NCI-H146 treated with DMSO at 0.1 percent for 48 hours (cell line): Measurements from ENCODE around the gene ELF2.
"Not testable (repeated sequence)": the region's sequence is repeated elsewhere in the genome, so short reads cannot be mapped to it uniquely, and the experiment has no call there.

ENCODE experiments used
- DNase-seq: peaks from one replicate; lab custom pipeline; 2025; ENCODE audit not compliant: unreplicated experiment; lab: John Stamatoyannopoulos, UW

ELF2 gene

DNA sequence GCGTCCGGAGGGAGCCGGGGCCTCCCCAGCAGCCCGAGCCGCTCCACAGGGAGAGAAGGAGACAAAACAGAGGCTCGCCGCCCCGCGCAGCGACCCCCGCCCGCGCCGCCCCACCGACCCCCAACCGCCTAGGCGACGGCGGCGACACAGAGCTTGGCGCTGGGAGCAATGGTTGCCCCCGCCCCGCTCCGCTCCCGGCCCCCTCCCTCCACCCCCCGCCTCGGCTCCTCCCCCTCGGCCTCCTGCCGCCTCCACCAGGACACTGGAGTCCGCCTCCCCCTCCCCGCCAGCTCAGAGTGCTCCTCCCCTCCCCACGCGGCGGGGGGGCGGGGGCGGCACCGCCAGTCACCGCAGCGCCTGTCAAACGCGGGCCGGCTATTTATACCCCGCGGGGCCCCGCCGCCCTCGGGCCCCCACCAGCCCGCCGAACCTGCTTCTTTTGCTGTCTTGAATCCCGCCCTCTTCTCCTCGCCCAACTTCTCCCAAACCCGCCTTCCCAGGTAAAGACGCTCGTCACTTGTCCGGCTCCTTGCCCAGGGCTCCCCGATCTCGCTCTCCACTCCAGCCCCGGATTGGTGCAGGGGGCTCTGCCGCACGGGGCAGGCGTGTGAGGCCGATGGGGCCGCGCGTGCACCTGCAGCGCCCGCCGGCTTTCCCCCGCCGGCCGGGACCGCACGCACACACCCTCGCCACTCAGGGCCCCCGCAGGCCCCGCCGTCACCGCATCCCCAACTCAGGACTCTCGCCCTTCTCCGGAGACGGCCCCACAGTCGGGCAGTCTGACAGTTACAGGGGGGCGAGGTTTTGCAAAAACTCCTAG is at the start of gene ELF2:
Gene ELF2, minus strand, starts transcription at position 170 of the 820 bp plus-strand sequence. CDS start 39,517 bp downstream, outside the sequence.
- DNase-seq: peak; percentile 33

GRCh38 chr4:139223682-139224317 is 46.8 kb upstream of the ELF2 start:
- no peak for DNase-seq

DNA sequence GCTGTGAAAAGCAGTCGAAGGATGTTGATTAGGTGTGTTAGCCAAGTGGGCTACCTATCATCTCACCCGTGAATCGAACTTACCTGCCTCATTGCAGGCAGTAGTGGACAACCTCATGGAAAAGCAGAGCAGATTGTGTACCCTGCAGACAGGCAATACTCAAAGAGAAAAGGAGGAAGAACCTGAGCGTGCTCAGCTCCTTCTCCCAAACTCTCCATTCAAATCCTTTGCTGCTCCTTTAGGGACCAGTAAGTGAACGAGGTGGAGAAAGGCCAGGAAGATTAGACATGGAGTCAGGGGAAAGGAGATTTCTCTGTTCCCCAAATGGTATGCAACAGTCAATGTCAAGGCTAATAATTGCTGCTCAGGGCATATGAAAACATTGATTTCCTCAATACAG is 45.2 kb upstream of the ELF2 start:
- DNase-seq: no peak

GRCh38 chr4:139221687-139222086 is 44.7 kb upstream of the ELF2 start:
- no peak for DNase-seq

GRCh38 chr4:139219450-139220055 is 42.5 kb upstream of the ELF2 start:
- no peak for DNase-seq

DNA sequence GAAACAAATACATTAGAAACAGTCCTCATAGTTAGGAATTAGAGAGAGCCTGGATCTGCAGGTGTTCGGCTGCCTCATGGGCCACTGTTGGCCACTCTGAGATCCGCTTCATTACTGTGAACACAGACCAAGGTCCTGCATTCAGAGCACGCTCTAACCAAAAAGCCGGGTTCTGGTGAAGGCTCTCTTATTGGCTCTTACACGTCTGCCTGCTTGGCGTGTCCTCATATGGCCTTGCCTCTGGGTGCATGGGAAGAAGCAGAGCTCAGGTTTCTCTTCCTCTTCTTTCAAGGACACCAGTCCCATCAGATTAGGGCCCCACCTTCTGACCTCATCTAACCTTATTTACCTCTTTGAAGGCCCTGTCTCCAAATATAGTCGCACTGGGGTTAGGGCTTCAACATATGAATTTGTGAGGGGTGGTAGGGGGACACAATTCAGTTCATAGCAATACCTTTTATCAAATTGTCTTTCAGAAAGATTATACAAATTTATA is 37.1 kb upstream of the ELF2 start:
- no peak for DNase-seq

DNA sequence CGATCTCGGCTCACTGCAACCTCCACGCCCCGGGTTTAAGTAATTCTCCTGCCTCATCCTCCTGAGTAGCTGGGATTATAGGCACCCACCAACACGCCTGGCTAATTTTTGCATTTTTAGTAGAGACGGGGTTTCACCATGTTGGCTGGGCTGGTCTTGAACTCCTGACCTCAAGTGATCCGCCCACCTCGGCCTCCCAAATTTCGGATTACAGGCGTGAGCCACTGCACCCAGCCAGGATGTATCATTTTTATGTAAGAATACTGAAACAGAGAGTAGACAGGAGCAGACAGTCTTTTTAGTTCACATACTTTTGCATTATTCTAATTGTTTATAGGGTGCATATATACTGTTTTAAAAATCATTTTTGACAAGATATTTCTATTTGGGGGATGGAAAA is 36.6 kb upstream of the ELF2 start:
- not testable (repeated sequence) for DNase-seq

DNA sequence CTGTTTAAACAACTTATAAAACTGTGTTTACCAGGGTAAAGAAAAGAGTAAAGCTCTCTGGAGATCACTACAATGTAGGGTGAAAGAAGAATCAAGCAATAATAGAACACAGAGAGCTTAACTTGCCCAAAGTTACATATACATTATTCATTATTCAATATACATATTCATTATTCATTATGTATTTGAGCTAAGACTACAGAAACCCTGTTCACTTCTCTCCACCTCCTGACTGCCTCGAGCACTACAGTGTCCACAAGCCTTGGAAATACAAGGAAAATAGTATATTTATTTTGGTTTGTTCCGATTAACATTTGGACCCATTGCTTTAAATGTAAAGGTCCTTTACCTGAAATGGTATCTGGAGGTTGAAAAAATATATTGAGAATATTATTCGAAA is 35.9 kb upstream of the ELF2 start:
- no peak for DNase-seq

DNA sequence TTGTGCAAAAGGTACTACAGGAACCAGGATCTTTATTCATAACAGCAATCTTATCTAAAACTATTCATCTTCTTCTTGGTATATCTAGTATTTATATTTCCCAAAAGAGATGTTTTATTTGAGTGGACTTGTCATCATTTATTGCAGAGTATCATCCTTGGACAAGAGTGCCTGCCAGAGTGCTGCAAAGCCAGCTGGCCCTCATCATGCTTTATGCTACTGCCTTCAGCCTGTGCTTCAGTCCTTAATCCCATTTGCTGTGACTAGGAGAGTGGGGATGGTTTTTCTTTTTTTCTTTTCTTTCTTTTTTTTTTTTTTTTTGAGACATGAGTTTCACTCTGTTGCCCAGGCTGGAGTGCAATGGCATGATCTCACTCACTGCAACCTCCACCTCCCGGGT is 33.5 kb upstream of the ELF2 start:
- no peak for DNase-seq

DNA sequence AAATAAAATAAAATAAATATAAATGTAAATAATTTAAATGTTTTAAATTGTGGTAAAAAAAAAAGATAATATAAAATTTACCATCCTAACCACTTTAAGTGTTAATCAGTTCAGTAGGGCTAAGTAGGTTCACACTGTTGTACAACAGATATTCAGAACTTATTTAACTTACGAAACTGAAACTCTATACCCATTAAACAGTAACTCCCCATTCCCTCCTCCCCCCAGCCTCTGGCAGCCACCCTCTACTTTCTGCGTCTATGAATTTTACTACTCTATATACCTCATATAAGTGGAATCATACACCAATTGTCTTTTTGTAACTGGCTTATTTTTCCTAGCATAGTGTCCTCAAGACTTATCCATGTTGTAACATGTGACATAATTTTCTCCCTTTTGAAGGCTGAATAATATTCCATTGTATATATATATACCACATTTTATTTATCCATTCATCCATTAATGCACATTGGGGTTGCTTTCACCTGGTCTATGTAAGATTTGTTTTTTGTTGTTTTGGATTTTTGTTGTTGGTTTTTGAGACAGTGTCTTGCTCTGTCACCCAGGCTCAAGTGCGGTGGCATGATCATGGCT is 32.5 kb upstream of the ELF2 start:
- DNase-seq: no peak

DNA sequence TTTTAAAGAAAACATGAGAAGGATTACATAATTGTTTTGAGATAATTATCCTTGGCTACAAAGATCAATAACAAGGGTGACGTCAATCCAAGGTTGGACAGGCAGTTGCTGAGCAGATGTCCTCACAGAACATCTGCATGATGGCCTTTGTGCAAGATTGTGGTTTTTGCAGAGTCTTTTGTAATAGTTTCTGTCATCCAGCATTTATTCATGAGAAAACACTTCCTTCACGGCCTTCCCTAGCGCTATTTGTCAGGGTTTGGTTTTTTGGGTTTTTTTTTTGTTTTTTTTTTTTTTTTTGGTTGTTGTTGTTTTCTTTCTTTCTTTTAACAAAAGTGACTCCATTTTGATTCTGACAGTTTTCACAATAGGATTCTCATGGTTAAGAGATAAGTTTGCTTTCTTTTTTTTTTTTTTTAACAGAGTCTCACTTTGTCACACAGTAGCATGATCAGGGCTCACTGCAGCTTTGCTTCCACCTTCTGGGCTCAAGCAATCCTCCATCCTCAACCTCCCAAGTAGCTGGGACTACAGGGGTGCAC is 31.5 kb upstream of the ELF2 start:
- DNase-seq: peak; percentile 57

DNA sequence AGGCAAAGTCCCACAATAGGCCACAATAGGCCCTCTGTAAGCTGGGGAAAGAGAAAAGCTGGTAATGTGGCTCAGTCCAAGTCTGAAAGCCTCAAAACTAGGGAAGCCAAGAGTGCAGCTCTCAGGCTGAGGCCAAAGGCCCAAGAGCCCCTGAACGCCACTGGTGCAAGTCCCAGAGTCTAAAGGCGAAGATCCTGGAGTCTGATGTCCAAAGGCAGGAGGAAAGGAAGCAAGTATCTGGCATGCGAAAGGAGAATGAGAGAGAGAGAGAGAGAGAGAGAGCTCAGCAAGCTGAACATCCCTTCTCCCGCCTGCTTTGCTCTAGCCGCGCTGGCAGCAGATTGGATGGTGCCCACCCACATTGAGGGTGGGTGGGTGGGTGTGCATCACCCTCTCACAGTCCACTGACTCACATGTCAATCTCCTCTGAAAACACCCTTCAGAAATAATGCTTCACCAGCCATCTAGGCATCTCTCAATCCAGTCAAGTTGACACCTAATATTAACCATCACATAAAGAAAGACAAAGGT is 30.9 kb upstream of the ELF2 start:
- DNase-seq: no peak

GRCh38 chr4:139207247-139207646 is 30.2 kb upstream of the ELF2 start:
- no peak for DNase-seq

- no peak for DNase-seq
These were observed 26.0 kb upstream of the ELF2 start for GRCh38 chr4:139202991-139203390.

GRCh38 chr4:139200506-139200905 is 23.5 kb upstream of the ELF2 start:
- DNase-seq: no peak

DNA sequence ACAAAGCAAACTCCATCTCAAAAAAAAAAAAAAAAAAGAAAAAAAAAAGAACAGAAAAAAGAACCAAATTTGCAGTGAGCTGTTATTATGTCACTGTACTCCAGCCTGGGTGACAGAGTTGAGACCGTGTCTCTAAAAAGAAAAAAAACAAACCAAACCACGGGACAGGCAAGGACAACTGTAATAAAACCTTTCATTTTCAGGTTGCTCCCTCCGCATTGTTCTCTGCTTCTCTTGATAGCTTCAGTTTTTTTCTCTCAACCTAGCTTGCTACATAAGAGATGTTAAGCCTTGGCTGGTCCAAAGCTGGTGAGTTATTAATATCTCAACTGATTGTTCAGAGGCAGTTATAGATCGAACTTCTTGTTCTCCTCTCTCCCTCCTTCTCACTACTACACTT is 23.1 kb upstream of the ELF2 start:
- no peak for DNase-seq

- not testable (repeated sequence) for DNase-seq
These were observed 20.2 kb upstream of the ELF2 start for GRCh38 chr4:139197214-139197613.

DNA sequence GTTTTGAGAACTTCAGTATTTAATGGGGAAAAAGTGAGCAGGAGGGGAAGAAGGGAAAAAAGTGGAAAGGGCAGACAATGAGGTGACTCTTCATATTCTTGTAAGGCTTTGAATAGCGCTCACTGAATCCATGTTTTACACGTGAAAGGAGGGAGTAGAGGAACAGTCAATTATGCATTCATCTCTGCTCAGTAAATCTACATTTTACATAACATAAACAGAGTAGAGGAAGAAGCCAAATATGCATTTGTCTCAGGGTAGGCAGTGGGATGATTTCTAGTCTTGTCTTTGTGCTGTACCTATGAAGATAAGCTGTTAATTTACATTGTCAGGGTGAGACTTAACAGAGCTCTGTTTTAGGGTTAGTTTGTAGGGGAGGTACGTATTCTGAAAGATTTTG is 19.4 kb upstream of the ELF2 start:
- no peak for DNase-seq

DNA sequence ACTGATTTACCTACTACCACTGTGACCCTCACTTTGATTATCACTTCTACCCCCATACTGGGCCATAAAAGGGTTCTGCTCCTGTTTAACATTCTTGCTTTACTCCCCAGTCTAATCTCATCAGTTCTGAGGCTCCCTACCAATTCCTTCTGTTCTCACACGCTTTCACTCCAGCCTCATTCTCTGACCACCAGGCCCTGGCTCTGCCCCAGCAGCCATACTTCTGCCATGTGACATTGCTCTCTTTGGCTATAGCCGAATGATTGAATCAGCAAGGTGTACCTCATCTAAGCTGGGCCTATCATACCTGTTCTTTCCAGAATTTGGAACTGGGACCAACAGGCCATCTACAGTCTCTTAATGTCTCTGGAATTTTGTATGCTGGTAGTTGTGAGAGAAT is 14.4 kb upstream of the ELF2 start:
- DNase-seq: no peak

DNA sequence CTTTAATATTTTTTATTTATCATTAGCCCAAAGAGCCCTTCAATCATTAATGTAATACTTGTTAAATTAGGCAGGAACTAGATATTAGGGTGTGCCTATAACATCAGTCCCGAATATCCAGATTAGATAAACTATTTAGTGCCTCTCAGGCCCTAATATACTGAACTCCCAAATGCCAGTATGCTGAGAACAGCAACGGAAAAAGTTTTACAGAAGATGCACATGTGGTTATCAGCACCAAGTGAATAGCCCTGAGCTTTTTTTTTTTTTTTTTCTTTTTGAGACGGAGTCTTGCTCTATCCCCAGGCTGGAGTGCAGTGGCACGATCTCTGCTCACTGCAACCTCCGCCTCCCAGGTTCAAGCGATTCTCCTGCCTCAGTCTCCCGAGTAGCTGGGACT is 13.0 kb upstream of the ELF2 start:
- DNase-seq: no peak

GRCh38 chr4:139189417-139189749 is 12.4 kb upstream of the ELF2 start:
- DNase-seq: no peak
